Stimulated activated naive CD8-positive, alpha-beta T cell treated with anti-CD3 and anti-CD28 coated beads, Interleukin-15, Interleukin-2, amounts not matched to agents 100 U/mL and 50 U/mL, for 24 hours (primary cell): ENCODE measurements around the gene GTSF1L.
"Not testable (repeated sequence)": the region's sequence is repeated elsewhere in the genome, so short reads cannot be mapped to it uniquely, and the experiment has no call there.

Source experiments
- ATAC-seq: fragments of 150-1000 bp; cut with Tn5 transposase; one replicate; pipeline ENCODE4 v1.10.0; 2021
- DNase-seq: peaks from one replicate; pipeline ENCODE4 v3.0.0; 2021

The GTSF1L gene

GRCh38 chr20:43726811-43727338 lies at the start of gene GTSF1L:
Gene GTSF1L (minus strand): TSS chr20:43727002. CDS start chr20:43726694, 308 bp downstream.
- no peak for ATAC-seq
- no peak for DNase-seq

GRCh38 chr20:43774754-43775153 lies 48.0 kb upstream of the GTSF1L start:
- ATAC-seq (no peak), DNase-seq (no peak)

DNA sequence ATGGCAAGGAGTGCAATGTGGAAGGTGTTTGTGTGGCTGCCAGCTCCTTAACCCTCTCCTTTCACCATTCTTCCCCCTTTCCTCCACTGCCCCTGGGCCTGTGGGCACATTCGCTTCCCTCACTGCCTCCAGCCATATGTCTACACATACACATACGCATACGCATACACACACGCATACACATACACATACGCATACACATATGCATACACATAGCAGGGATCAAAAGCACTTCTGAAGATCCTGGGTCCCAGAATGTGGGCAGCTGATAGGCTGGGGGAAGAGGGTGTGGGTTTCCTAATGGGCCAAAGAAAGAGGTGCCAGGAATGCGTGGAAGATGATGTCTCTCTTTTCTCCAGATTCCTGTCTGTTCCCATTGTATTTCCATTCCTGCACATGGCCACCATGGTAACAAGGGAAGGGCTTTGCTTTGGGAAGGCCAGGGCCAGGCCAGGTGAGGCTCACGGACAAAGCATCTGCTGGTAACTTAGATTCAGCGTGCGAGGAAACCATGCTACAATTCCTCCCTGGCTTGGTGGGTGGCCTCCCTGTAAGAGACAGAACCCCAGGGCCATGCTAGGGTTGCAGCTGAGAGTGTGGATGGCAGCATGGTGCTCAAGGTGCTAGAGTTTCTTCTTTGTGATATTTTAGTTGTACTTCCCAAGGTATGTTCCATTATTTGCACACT lies 44.8 kb upstream of the GTSF1L start:
- ATAC-seq (no peak), DNase-seq (no peak)

DNA sequence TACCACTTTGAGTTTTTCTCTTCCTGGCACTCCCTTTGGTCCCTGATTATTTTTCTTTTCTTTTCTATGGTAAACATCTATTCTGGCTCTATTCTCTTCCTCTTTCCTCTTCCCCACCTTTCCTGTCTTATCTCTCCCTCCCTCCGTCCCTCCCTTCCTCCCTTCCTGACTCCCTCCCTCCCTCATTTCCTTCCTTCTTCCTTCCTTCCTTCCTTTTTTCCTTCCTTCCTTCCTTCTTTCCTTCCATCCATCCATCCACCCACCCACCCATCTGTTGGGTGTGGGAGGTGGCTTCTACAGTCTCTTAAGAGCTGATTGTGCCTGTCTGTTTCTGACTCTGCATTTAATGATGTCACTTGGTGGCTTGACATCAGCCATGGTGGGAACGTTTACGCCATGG lies 43.5 kb upstream of the GTSF1L start:
- DNase-seq (no peak), ATAC-seq (no peak)

DNA sequence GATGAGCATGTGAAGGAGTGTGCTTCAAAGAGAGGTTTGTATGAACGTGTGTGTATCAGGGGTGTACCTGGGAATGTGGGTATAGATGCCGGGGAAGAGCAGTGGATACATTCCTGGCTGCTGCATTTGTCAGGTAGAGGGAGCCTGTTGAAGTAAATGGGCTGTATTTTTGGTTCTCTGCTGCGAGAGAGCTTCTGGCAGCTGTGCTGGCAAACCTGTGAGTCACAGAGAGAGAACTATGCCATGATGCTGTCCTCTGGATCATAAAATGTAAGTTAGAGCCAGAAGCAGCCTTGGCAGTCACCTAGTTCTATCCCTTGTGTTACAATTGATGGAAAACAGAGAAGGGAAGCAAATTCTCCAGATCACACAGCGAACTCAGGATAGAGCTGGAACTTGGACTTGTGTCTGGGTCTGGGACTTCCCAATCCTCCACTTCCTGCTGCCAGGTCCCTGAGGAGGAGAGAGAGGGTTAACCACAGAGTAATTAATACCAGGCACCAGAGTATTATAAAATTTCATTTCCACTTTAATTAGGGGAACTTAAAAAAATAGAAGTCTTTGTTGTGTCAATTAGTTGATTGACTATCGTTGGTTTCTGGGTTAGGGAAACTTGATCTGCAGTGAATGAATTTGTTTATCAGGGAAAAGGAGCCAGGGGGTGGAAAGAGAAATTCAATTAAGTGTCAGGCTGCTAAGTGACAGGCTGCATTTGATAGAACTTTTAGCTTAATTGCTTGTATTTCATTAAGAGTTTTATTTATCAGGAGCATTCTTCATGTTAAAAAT lies 41.1 kb upstream of the GTSF1L start:
- ATAC-seq: no peak
- no peak for DNase-seq

DNA sequence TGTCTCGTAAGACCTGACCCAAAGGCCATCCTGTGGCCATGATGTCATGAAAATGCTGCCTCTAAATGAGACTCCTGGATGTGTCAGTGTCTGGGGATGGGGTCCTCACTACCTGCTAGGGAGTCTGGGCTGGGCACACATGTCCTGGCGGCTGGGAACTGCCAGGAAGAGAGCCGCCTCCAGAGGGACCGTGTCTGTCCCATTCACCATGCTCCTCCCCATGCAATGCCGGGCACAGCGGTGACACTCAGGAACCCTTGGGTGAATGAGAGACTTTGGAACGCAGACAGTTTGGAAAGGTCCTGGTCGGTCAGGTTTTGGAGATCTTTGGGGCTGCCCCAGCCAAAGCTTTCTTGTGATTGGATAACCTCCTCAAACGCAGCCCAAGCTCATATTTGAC lies 40.1 kb upstream of the GTSF1L start:
- ATAC-seq (no peak), DNase-seq (no peak)

DNA sequence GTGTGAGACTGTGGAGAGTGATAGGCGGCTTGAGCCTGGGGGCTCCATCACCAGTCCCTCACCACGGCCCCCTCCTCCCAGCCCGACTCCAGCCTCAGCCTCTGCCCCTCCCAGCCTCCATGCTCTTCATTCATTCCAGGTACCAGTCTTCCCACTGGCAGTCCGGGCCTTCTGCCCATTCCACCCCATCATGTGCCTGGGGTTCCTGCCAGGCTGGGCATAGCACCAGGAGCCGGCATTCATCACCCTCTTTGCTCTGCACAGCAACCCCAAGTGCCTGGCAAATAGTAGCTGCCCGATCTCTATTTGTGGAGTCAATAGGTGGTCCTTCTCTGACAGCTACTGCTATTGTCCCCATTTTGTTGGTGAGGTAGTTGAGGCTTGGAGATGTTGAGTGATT lies 39.6 kb upstream of the GTSF1L start:
- ATAC-seq (no peak), DNase-seq (no peak)

DNA sequence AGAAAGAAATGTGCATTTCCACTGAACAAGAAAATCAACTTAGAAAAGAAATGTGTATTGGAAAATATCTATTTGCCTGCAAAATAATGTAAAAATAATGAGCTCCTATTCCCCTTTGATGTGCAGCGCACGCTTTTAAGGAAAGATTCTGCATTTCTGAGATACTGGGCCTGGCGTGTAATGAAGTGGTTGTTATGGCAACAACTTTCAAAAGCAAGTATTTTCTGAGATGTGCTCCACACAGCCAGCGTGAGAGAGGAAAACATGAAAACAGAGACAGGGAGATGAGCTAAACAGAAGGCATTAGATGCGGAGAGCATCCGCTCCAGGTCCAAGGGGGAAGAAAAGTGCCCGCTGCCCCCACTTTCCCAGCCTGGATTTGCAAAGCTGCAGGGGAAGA lies 39.1 kb upstream of the GTSF1L start:
- DNase-seq: no peak
- no peak for ATAC-seq

DNA sequence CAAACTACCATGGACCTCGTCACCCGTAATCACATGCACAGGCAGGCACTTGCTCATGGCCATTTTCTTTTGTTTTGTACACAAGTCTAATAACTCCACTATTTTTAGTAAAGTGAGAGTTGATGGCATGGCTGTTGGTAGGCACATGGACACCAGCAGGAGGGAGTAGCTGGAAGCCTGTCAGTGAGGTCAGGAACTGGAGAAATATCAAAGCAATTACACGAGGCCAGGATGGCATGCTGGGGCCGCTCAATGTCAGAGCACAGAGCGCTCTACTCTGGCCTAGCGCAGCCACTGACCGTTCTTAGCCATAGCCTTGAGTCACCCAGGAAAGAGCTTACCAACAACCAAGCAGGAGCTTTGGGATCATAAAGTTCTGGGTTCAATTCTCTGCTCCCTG lies 36.1 kb upstream of the GTSF1L start:
- ATAC-seq: no peak
- DNase-seq: no peak

GRCh38 chr20:43761386-43762340 lies 34.9 kb upstream of the GTSF1L start:
- no peak for DNase-seq
- peak; percentile 40 for ATAC-seq

DNA sequence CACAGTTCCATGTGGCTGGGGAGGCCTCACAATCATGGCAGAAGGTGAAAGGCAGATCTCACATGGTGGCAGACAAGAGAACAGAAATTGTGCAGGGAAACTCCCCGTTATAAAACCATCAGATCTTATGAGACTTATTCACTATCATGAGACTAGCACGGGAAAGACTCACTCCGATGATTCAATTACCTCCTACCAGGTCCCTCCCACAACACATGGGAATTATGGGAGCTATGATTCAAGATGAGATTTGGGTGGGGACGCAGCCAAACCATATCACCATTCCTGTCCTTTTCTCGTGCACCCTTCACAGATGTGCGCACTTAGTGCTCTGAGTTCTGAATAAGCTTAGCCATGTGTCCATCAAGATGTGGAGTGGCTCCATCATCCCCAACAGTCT lies 31.1 kb upstream of the GTSF1L start:
- DNase-seq, ATAC-seq: not testable (repeated sequence)

- no peak for DNase-seq
- ATAC-seq: no peak
Measured at GRCh38 chr20:43755851-43756250, 29.0 kb upstream of the GTSF1L start.

DNA sequence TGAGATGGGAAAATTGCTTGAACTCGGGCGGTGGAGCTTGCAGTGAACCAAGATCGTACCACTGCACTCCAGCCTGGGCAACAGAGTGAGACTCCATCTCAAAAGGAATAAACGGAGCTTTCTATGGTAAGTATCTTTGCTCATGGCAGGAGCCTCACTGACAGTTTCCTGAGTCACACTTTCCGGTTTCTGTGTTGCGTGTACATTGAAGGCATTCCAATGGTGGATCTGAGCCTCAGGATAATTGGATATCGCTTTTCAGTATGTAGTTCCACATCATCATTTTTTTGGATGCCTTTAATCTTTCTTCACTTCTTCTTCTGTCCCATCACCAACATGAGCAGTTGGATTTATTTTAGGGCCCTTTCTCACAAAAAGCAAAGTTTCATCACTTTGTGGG lies 28.6 kb upstream of the GTSF1L start:
- ATAC-seq (no peak), DNase-seq (no peak)

DNA sequence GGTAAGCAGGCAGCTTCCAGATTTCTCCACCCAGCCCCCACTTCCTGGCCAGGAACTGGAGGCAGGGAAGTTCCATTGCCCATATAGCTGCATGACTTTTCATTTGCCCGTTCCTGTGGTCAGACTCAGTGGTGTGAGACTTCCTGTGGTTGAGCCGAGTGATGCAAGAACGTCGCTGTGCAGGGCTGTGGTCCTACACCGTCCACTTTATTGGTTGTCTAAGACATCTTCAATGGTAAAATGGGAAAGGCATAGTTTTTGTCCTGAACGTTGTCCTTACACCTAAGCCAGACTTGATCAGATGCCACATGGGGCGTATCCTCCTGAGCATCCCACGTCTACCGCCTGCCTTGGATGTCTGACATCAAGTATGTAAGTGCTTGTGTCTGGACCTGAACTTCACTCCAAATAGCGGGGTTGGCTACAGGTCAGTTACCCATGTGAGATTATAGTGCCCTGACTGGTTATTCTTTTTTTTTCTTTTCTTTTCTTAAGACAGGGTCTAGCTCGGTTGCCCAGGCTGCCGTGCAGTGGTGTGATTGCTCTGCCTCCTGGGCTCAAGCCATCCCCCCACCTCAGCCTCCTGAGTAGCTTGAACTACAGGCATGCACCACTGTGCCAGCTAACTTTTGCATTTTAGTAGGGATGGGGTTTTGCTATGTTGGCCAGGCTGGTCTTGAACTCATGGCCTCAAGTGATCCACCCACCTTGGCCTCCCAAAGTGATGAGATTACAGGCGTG lies 25.9 kb upstream of the GTSF1L start:
- ATAC-seq (peak; percentile 10), DNase-seq (peak; percentile 67)

GRCh38 chr20:43752051-43752360 lies 25.2 kb upstream of the GTSF1L start:
- no peak for ATAC-seq
- no peak for DNase-seq

- ATAC-seq (peak; percentile 89), DNase-seq (peak; percentile 64)
Measured at GRCh38 chr20:43751167-43752050, 24.6 kb upstream of the GTSF1L start.

- ATAC-seq (no peak), DNase-seq (peak; percentile 33)
Measured at GRCh38 chr20:43750774-43751166, 24.0 kb upstream of the GTSF1L start.

DNA sequence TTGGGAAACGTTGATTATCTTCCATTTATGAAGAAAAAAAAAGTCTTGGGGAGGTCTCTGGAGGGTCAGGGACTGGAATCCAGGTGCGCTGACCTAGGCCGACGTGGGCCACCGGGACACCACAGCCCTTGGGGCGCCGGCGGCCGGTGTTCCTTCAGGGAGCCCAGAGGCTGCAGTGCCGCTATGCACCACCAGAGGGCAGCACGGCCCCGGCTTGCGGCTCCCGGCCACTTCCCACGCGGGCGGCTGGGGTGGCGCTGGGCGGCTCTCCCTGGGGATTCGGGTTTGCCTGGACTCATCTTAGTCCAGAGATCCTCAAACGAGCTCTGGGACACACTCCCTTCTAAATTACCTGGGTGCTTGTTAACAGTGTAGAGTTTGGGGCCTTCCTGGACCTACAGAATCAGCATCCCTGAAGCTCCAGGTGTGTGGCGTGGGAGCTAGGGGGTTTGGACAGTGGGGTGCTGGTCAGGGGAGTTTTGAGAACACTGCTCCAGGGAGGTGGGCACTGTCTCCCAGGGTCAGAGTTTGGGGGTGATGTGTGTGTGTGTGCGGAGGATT lies 23.0 kb upstream of the GTSF1L start:
- peak; percentile 12 for ATAC-seq
- DNase-seq: peak; percentile 97

DNA sequence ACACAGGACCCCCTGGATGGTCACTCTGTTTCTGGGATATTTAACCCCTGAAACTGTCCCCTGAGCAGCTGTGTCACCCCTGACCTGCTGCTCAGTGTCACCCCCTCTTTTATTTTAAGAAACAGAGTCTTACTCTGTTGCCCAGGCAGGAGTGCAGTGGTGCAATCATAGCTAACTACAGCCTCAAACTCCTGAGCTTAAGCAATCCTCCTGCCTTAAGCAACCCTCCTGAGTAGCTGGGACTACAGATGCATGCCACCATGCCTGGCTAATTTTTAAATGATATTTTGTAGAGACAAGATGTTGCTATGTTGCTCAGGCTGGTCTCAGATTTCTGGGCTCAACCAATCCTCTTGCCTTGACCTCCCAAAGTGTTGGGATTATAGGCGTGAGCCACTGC lies 21.5 kb upstream of the GTSF1L start:
- no peak for DNase-seq
- no peak for ATAC-seq

- ATAC-seq (no peak), DNase-seq (no peak)
Measured at GRCh38 chr20:43746344-43747137, 19.7 kb upstream of the GTSF1L start.
